RPMI7951 (cell line): ENCODE results near the gene LRRN3. TPM values are rescaled to one million over a fixed set of nuclear protein-coding genes. Genes with fewer than 3 reads are reported as not detected.

ENCODE experiments used
- DNase-seq: peaks from one replicate; pipeline ENCODE4 v3.0.0-alpha.2; 2012; ENCODE audit warnings: low read depth
- total RNA-seq: library from RNA; depleted of rRNA; stranded (reverse); fragments of >200 nt; shearing (Covaris generic); gene quantifications from 2 replicates; pipeline ENCODE4 v1.2.3, GENCODE V29; 2014

LRRN3 gene
- total RNA-seq, 1 experiment from 2014 or later, result 3.4 TPM

GRCh38 chr7:111077001-111077400 lies 13.9 kb upstream of the LRRN3 start:
- no peak for DNase-seq

GRCh38 chr7:111080495-111081105 lies 10.3 kb upstream of the LRRN3 start:
- DNase-seq, result no peak

- no peak for DNase-seq
Measured at GRCh38 chr7:111081546-111082267, 9.2 kb upstream of the LRRN3 start.

GRCh38 chr7:111082351-111082750 lies 8.6 kb upstream of the LRRN3 start:
- peak; percentile 37 for DNase-seq

GRCh38 chr7:111083413-111083812 lies 7.5 kb upstream of the LRRN3 start:
- peak; percentile 70 for DNase-seq

GRCh38 chr7:111085356-111085755 lies 5.6 kb upstream of the LRRN3 start:
- DNase-seq, result no peak

- no peak for DNase-seq
Measured at GRCh38 chr7:111086532-111086931, 4.4 kb upstream of the LRRN3 start.

GRCh38 chr7:111088328-111088727 lies 2.6 kb upstream of the LRRN3 start:
- no peak for DNase-seq

GRCh38 chr7:111089822-111090426 lies 1.0 kb upstream of the LRRN3 start:
- peak; percentile 52 for DNase-seq

GRCh38 chr7:111091593-111092358 lies 849 bp downstream of the LRRN3 start:
- DNase-seq, result no peak

- no peak for DNase-seq
Measured at GRCh38 chr7:111092406-111093236, 1.7 kb downstream of the LRRN3 start.

GRCh38 chr7:111093496-111093895 lies 2.6 kb downstream of the LRRN3 start:
- DNase-seq, result no peak

- no peak for DNase-seq
Measured at GRCh38 chr7:111094419-111094818, 3.5 kb downstream of the LRRN3 start.

- DNase-seq, result no peak
Measured at GRCh38 chr7:111096997-111097396, 6.1 kb downstream of the LRRN3 start.

GRCh38 chr7:111098011-111098925 lies 7.3 kb downstream of the LRRN3 start:
- no peak for DNase-seq

- DNase-seq, result no peak
Measured at GRCh38 chr7:111098926-111099250, 8.0 kb downstream of the LRRN3 start.

- DNase-seq, result no peak
Measured at GRCh38 chr7:111101856-111102646, 11.1 kb downstream of the LRRN3 start.

GRCh38 chr7:111103136-111103535 lies 12.2 kb downstream of the LRRN3 start:
- DNase-seq, result no peak

GRCh38 chr7:111103678-111104274 lies 12.8 kb downstream of the LRRN3 start:
- no peak for DNase-seq
